NCI-H748 treated with DMSO at 0.1 percent for 48 hours (cell line): ENCODE results near the gene TNS1.

ENCODE experiments used
- DNase-seq: peaks from one replicate; lab custom pipeline; 2025; lab: John Stamatoyannopoulos, UW

The TNS1 gene

DNA sequence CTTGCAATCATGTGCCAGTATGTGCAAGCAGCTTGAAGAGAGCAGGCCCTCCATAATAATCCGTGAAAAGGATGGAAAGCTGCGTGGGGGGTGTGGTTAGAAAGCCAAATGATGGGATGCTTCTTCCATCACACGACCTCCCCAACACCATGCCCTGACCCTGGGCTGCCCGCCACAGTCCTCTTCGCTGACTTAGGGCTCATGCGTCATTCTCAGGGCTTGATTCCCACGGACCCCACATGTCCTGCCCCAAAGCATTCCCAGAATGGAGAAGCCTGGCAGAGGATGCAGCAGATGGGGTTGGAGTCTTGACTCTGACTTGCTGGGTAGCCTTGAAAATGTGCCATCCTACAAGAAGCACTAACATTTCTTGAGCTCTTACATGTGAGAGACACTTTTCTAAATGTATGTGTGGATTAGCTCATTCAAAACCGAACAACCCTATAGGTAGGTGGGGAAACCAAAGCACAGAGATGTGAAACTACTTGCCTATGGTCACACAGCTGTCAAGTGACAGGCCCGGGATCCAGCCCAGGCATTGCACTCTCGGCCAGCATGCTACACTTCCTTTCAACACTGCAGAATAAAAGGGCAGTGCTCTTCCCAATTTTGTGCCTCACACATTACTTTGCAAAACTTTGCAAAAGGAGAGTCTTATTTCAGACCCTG, 3.7 kb downstream of the TNS1 start:
- DNase-seq, result no peak

DNA sequence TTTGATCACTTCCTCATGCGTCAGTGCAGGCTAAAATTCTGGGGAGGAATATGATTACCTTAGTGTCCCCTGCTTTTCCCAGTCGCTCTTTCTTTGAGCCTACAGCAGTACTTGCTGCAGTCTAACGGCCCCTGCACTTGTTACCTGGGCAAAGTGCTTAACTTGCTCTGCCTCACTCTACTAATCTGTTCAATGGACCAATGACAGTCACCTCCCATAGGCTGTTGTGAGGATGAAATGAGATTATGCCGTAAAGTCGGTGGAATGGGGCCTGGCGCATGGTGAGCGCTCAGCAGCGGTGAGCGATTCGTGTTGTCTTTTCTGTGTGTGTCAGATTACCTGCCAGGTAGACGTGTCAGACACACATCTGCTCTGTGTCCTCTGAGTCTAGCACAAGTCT, 5.3 kb downstream of the TNS1 start:
- no peak for DNase-seq

DNA sequence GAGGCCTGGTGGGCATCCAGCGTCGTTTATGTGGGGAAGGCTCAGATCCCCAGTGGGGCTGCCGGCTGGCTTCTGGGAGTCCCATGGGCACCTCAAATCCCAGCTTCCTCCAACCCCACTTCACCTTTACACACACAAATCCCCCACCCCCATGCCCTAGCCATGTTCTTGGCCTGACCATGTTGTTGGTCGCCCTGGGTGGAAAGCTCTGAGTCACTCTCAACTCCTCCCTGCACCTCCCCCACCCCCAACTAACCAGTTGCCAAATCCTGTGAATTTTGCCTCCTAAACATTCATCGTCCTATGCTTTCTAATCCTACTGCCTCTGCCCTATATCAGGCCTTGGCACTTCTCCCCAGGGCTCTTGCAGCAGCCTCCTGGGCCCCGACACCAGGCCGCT, 6.4 kb downstream of the TNS1 start:
- no peak for DNase-seq

DNA sequence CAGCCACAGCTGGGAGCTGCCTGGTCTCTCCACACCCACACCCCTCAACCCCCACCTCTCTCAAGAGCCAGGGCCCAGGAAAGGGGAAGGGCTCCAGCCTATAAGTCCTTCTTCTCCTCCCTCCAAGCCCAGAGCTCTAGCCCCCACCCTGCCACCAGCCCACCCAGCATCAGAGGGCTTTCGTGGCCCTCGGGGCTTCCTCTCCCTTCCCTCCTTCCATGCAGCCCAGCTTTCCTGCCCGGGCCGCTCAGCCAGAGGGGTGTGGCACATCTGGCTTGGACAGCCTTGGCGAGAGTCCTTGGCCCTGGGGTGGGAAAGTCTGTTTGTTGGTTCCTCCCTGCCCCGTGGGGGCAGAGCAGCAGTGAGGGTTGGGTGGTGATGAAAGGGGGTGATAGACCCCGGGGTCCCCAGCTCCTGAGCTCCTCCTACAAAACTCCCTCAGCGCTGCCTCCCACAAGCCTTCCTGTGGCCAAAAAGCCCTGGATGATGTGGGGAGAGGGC, 7.0 kb downstream of the TNS1 start:
- DNase-seq, result no peak

DNA sequence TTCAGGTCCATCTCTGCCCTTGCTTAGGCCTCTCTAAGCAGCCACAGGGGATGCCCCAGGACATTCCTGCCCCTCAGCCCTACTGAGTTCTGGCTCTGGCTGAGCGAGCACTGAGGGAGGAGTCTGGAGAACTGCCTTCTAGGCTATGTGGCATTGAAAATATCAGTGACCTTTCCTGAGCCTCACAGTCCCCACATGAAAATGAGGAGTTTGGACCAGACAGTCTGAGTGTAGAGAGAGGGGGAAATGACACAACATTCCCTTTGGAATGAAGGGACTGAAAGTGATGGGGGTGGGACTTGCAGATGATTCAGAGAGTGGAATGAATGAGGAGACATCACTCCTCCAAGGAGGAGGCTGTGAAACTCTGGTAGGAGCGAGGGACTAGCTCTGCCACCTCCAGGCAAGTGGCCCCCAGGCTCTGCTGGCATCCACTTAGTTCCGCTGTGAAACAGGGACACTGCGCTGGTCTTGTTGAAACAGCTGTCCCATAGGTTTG, 8.0 kb downstream of the TNS1 start:
- no peak for DNase-seq

DNA sequence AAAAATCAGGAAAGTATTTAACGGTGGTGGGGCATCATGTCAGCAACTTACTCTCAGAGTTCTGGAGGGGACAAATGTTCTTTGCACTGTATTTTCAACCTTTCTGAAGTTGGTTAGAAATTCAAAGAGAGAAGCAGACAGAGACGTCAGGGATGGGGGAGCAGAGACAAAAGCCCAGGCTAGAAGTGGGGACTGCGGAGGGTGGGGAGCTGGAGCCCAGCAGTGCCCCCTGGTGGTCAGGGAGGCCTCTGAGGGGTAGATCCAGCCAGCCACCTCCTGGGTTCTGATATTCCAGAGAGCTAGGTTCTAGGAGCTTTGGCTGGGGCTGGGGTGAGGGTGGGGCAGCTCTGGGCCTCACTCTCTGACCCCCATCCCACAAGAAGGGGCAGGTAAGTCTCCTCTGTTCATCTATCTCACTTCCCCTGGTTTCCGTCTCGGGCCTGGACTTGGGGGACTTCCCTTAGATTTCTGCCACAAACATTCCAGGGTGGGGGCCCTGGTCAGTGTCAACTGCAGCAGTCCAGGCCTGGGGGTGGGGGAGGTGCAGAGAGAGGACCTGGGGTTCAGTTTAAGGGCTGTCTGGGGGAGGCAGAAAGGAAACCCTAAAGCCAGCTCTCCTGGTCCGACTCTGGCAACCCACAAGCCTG, 8.9 kb downstream of the TNS1 start:
- DNase-seq, result peak; percentile 56

DNA sequence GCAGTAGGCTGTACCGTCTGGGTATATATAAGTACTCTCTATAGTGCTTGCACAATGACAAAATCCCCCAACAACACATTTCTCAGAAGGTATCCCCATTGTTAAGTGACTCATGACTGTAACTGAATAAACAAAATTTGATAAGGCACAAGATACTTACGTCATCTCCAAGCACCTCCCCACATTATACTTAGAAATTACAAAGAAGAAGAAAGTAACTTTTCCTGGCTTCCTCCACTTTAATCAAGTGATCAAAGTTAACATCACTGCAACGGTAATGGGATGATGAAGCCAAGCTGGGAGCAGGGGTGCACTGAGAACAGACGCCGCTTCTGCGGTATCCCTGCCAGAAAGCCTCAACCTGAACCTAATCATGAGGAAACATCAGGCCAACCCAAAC, 9.7 kb downstream of the TNS1 start:
- no peak for DNase-seq

DNA sequence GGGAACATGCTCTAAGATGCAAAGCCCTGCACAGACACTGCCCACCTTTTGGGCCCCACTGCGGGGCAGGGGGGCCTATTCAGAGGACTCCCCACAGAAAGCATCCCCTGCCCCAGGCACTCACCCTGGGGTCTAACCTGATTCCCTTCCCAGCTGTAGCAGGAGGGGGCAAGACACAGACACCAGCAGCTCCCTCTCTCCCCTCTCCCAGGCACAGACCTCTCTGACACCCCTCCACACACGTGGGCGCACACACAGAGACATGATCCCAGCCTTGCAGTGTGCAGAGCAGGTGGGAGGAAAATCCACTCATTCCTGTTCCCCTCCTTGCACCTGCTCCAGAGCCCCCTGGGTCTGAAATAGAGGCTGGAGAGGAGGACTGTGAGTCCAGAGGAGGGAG, 10.7 kb downstream of the TNS1 start:
- no peak for DNase-seq

DNA sequence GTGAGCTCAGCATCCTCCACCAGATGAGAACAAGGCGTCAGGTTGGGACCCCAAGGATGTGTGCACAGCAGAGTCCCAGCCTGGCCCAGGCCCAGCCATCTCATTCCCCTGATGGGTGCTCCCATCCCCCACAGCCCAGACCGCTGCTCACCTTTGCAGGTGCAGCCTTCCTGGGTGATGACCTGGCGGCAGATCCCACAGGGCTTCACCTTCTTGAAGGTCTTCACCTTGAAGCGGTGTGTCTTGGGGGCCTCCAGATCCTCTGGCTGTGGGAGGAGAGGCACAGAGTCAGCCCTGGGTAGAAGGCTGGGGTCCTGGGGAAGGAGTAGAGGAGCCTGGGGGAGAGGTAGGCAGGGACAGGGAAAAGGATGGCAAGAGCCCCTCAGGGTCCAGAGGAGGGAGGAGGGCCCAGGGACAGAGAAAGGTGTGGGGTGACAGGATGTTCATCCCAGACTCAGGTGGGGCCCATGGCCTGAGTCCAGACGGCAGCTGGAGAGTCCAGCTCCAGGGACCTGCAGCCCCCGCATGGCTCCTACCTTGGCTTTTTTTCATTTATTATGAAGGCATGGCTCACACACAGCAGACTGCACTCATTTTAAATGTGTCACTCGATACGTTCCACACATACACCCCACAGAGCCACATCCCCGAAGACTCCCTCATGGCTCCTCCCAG, 11.9 kb downstream of the TNS1 start:
- no peak for DNase-seq

DNA sequence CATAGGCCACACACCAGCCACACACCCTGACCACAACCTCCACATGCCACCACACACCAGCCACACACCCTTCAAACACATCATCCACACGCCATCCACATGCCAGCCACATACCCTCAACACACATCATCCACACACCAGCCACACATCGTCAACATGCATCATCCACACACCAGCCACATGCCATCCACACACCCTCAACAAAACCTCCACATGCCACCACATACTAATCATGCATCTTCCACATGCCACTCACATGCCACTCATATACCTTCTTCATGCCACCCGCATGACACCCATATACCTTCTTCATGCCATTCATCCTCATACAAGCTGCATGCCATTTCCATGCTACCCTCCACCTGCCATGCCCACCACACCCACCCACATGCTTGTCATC, 12.4 kb downstream of the TNS1 start:
- DNase-seq, result no peak

DNA sequence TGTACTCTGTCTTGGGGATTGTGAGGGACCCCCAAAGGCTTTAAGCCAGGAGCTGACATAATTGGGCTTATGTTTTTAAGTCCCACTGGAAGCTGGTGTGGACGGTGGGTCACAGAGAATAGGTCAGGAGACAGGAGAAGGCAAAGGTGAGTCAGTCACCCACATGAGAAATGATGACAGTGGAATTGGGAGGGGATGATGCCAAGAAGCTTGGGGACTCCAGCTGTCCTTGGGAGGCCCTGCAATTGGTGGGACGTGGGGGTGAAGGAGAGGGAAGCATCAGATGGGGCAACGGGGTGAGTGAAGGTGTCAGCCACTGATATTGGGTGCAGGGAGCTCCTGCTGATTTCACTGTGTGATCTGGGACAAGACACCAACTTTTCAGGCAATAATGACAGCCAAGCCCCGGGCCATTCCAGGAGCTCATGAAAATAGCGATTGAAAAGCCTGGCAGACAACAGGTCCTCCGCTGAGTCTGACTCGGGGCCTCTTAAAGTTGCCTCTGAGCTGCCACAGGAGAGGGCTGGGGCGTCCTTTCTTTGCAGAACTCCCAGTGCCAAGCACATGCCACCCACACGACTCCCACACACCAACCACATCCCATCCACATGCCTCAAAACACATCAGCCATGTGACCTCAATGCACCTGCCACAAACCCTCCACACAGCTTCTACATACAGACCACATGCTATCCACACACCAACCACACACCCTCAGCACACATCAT, 13.4 kb downstream of the TNS1 start:
- DNase-seq, result no peak

DNA sequence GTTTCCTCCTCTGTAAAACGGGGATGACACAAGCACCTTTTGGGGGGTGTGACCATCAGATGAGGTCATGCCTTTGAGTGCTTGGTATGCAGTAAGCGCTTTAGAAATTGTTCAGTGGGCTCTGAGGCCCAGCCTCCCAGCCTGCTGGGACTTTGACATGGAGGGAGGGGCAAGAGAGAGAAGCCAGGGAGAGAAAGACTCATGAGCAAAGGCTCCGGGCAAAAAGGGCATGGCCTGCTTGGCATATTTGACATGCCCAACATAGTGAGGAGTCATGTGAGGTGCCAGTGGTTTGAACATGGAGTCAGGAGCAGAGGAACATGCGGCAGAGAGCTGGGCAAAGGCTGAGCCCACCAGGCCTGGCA, 14.0 kb downstream of the TNS1 start:
- DNase-seq, result no peak

DNA sequence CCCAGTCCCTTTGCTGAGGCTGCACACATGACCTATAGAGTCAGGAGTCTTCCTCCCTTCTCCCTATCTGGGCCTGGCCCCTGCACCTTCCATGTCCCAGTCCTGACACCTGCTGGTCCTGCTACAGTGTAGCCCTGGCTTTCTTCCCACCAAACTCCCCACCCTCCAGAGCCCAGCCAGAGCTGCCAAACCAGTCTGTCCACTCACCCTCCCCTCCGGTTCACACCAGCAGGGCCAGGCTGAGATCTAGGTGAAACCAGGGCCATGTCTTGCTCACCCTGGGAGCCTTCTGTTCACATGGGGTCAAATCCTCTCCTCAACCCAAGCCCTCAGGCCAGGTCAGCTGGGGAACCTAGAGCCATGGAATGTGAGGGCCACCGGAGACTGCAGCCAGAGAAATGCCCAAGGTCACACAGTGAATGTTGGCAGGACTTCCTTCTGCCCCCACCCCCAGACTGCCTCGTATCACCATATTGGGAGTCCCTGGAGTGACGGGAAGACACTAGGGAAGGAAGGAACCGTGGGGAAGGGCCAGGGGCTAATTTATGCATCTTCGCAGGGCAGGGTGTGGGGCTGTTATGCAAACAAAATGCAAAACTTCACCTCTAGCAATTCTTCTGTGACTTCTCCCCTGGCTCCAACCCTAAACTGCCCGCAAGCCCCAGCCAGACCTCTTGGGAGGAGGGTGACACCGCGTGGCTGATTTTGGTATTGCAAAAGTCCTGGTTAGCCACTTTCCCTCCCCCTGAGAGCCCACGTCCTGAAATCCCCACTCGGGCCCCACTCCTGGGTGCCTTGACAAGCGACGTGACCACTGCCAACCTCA, 14.6 kb downstream of the TNS1 start:
- peak; percentile 46 for DNase-seq

DNA sequence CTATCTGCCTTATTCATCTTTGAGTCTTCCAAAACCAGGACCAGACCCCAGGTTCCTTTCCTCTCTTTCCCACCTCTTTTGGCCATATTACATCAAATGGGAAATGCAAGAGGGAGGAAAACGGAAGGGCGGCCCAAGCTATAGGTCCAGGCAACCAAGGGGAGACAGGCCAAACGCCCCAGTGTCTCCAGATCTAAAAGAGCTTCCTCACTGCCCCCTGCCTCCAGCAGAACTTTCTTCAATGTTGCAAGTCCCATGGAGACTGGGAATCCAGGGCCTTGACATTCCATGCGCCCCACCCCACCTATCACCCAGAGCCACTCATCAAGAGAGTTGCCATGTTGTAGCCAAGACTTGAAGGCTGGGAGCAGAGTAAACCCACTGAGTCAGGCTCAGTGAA, 15.4 kb downstream of the TNS1 start:
- no peak for DNase-seq

DNA sequence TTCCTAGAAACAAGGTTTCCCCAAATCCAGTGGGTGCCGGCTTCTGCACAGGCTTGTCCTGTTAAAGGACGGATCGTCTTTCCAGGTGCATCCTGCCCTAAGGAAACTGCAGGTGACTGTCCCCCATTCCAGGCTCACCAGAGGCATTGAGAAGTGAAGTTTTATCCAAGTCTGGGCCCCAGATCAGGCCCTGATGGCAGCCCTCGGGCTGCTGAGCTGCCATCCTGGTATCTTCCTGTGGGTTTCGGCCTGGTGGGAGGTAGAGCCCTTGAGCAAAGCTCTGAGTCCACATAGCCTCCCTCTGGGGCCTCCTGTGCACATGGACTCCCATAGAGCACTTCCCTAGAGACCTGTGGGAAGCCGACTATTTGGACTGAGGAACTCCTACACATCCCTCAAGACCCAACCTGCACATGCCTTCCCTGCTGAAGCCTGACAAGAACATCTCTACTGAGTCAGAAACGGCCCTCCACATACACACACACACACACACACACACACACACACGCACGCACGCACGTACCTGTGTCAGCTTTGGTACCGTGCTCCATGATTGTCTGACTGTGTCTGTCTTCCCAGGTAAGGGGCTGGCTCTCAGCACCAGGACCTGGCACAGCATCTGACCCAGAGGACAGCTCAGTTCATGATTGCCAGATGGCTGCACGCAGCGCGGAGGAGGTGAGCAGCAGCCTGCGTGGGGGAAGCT, 16.4 kb downstream of the TNS1 start:
- DNase-seq, result no peak

DNA sequence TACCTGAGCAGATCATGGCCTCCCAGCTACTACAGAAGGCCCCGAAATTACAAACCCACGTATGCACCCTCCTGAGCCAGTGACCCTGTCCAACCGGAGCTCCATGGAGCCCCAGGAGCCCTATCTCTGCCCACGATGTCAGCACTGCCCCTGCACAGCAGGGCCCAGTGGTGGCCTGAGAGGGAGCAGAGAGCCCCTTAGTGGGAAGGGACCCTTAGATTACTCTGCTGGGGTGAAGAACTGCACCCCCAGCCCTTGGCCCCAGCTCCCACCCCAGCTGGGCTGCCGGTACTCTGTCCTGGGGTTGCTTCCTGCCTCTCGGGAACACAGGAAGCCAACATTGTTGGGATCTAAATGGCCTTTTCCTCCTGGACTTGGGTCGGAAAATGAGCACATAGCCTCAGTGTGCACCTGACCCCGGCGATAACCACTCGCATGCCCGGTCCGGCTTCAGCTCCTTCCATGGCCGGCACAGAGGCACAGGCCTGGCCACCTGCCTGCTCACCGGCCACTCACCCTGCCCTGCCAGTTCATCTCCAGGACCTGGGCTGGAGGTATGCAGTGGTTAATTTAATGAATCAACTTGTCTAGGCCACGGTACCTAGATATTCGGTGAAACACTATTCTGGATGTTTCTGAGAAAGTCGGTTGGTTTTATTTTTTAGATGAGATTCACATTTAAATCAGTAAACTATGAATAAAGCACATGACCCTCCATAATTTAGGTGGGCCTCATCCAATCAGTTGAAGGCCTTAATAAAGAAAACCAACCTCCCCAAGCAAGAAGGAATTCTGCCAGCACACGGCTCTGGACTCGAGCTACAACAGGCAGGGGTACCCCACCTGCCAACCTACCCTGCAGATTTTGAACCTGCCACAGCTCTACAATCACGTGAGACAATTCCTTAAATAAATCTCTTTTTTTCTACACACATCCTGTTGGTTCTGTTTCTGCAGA, 19.2 kb downstream of the TNS1 start:
- no peak for DNase-seq

DNA sequence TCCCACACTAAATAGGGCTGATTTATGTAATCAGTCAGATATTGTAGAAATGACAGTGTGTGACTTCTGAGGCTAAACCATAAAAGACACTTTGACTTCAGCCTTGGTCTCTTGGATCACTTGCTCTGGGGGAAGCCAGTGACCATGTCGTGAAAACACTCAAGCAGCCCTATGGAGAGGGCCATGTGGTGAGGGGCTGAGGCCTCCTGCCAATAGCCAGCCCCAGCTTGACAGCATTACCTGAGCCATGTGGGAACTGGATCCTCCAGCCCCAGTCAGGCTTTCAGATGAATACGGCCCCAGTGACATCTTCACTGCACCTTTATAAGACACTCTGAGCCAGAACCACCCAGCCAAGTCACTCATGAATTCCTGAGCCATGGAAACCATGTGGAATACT, 20.8 kb downstream of the TNS1 start:
- no peak for DNase-seq

DNA sequence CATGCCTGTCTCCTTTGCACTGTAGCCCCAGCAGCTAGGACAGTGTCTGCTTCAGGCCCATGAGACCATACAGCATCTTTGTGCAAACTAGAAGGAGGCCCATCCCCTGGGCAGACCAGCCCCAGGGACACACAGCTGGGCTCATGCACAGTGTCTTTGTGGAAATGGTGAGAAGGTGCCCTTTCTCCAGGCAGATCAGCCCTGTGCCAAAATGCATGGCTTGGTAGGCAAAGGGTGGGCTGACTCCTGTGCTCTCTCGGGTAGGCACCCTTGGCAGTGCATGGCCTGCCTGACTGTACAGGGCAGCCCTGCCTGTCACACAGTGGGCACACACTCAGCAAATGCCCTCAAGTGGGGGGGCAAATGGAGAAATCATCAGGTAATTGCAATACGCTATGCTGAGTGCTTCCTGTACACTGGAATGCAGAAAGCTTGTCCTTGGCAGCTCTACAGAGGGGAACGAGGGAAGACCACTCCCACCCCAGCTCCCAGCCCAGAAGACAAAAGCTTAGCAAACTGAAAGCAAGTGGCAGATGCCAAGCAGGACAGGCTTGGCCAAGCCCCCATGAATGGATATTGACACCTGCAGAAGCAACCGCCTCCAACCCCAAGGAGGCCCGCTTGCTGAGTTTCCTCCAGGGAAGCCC, 21.6 kb downstream of the TNS1 start:
- DNase-seq, result no peak

DNA sequence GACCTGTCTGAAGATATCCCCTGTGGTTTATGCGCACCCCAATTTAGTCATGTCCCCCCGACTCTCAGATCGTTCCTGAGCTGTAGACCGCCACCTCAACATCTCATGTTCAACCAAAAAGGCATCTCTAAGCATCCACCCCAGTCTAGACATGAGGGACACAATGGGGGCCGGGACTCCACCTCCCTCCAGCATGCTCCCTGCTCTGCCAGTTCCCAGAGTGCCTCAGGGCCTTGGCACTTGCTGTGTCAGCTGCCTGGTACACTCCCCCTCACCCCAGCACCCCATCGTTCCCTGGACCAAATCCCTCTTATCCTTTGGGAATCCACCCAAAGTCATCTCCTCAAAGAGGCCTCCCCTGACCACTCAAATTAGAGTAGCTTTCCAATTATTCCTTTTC, 22.2 kb downstream of the TNS1 start:
- no peak for DNase-seq
